22Rv1 (cell line): ENCODE data around the gene KCNQ5.

Experiments used
- H3K27ac ChIP-seq: fragments of 450-650 bp; 2 replicates; pipeline ENCODE4 v1.5.1; 2017
- ZFX ChIP-seq: fragments of 450-650 bp; IDR thresholded peaks from 2 replicates; pipeline ENCODE4 v1.6.1; 2017; ENCODE audit warnings: antibody characterized with exemption, borderline replicate concordance
- TF ChIP-seq, protein P1 (sequence below): fragments of 450-650 bp; IDR thresholded peaks from 2 replicates; pipeline ENCODE4 v1.5.1; 2017; ENCODE audit warnings: mild to moderate bottlenecking

The KCNQ5 gene

DNA sequence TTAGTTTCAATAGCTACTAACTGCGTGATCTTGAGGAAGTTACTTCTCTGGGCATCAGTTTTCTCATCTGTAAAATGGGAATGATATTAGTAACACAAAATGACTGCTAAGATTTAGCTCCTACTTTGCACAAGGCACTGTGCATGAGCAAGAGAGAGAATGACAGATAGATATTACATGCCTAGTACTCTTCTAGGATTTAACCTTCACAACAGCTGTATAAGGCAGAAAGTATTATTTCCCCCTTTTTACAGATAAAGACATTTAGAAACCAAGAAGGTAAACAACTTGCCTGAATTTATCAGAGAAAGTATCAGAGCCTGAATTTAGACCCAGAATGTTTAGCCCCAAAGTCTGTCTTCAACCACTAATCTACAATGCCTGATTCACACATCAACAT is 321.8 kb downstream of the KCNQ5 start:
- no peak overlapping the region for H3K27ac ChIP-seq
- no peak for TF ChIP-seq ZFX
- TF ChIP-seq, protein P1, sequence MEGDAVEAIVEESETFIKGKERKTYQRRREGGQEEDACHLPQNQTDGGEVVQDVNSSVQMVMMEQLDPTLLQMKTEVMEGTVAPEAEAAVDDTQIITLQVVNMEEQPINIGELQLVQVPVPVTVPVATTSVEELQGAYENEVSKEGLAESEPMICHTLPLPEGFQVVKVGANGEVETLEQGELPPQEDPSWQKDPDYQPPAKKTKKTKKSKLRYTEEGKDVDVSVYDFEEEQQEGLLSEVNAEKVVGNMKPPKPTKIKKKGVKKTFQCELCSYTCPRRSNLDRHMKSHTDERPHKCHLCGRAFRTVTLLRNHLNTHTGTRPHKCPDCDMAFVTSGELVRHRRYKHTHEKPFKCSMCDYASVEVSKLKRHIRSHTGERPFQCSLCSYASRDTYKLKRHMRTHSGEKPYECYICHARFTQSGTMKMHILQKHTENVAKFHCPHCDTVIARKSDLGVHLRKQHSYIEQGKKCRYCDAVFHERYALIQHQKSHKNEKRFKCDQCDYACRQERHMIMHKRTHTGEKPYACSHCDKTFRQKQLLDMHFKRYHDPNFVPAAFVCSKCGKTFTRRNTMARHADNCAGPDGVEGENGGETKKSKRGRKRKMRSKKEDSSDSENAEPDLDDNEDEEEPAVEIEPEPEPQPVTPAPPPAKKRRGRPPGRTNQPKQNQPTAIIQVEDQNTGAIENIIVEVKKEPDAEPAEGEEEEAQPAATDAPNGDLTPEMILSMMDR = no peak

DNA sequence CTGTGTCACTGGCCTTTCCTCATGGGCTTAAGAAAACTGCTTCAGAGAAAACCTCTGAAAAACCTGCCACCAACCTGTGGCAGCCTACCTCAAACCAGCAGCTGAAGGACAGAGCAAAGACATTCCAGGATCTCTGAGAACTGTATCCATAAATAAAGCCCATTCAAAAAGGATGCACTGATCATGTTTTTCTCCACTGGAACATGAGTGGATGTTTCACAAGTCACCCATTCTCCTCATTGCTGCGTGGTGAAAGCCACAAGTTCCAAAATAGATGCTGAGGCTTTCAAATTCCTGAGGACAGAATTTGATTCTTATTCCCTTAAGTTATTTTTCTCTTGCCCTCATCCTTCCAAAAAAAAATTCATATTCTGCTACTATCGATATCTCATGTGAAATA is 322.8 kb downstream of the KCNQ5 start:
- no peak overlapping the region for H3K27ac ChIP-seq
- TF ChIP-seq ZFX = no peak
- TF ChIP-seq, protein P1 = no peak

DNA sequence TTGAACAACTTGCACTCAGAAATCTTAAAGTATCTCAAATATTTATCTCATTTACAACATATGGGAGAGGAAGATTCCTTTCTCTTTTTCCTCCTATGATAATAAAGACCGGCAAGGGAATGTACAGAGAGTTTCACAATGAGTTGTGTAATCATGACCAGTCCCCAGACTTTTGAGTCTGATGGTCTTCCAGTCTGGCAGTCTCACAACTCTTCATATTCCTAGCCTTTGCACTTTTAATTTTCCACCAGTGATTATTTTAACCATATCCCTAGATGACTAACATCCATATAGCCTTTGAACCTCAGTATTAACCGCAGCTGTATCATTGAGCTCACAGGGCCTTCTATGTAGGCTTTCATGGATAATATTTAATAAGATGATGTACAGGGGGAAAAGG is 324.9 kb downstream of the KCNQ5 start:
- TF ChIP-seq, protein P1 = no peak
- TF ChIP-seq ZFX = no peak
- H3K27ac ChIP-seq = no peak overlapping the region

DNA sequence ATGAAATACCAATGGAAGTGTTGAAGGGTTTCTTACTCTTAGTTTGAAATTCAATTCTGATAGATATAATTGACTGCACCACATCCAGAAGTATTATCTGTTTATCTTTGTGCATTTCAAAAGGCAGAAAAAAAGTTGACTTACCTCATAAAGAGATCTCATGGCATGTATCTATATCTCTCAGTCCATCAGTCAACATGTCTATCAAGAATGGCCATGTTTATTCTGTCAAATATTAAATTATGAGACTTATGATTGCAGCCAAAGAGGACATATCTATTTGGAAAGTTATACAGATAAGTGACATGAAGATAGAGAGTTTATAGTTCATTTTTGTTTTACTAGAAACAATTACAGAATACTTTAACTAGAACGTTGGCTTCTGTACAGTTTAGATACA is 325.7 kb downstream of the KCNQ5 start:
- no peak for TF ChIP-seq ZFX
- TF ChIP-seq, protein P1 = no peak

DNA sequence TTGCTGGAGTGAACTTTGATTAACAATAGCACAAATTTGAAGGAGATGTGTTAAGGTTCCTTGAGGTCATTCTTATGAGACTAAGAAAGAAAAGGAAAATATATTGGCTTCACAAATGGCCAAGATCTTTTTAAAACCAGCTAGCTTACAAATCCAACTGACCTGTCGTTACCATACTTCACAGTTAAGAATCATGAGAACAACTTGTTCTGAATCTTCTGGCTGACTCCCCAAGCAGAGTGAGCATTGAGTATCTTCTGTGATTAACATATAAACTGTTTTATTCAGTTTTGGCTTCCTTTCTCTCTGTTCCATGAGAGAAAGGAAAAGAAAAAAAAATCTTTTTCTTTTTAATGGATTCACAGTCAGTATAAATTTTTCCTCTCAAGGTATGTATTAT is 326.3 kb downstream of the KCNQ5 start:
- no peak for TF ChIP-seq ZFX
- TF ChIP-seq, protein P1 = no peak
- no peak overlapping the region for H3K27ac ChIP-seq

More for the DNA sequence above, 325.7 kb downstream of the KCNQ5 start:
- no peak overlapping the region for H3K27ac ChIP-seq

DNA sequence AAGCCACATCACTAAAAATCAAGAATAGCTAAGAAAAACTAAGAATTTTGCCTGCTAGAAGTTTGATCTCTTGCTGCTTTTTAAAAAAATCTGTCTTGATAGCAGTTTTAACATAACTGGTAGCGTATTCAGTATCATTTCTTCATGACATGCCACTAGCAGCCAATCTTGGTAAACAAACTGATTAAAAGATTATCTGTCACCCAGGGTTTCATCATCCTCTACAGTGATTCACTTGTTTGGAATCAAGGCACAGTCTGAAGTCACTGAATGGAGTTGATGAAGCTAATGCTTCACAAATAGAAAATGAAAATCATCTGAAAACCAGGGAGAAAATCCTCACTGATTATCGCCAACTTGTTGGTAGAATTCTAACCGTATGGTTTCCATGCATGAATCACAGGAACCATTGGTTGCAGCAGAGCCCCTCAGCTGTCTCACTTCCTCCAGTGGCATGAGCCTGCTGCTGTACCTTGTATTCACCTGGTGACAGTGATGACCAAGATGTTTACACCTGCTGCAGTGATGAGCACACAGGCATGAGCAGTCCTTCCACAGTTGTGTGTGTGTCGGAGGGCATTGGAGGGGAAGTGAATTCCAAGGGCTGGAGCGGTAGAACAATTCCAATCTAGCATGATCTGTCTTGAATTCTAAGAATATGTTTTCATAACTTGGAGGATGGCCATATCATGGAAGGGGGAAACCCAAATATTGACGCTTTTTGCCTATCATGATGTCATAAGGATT is 328.4 kb downstream of the KCNQ5 start:
- TF ChIP-seq, protein P1 = no peak
- no peak for TF ChIP-seq ZFX
- no peak overlapping the region for H3K27ac ChIP-seq

DNA sequence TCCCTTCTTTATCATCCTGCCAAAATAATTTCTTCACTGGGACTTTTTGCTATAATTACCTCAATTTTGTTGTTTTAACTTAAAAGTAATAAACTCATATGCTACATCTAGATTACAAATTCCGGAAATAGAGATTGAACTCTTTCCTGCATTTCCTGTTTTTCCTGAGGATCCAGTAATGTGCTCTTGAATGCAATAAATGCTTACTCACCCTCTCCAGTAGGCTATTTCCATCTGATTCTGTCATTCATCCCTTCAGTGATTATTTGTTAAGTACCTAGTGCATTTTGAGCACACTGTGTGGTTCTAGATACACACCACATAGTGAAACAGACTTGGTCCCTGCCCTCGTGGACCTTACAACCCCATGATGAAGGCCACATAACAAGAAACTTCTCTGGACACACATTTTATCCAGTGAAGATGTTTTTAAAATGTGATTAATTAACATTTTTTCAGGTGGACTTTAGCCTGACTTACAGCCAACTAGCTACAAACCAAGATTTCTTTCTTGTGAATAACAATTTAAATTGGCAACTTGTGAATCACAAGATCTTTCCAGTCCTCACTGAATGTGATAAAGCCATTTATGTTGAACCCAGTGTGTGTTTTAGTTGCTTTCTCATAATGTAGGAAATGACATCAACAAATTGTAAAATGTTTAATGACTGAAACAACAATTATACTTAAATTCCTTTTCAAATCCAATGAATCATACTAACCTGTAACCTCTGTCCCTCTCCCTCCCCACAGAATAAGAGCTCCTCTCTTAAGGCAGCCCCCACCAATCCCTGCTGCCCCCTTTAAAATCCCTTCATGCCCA is 331.2 kb downstream of the KCNQ5 start:
- no peak overlapping the region for H3K27ac ChIP-seq
- no peak for TF ChIP-seq ZFX
- TF ChIP-seq, protein P1 = no peak
